GM18511 (cell line): ENCODE data around the gene MGAT4B.

ENCODE experiments used
- ATAC-seq: cut with Tn5 transposase; IDR thresholded peaks from one replicate; pipeline ENCODE4 v1.9.1; 2021; ENCODE audit warnings: mild to moderate bottlenecking, moderate library complexity; ENCODE audit not compliant: unreplicated experiment

MGAT4B gene

DNA sequence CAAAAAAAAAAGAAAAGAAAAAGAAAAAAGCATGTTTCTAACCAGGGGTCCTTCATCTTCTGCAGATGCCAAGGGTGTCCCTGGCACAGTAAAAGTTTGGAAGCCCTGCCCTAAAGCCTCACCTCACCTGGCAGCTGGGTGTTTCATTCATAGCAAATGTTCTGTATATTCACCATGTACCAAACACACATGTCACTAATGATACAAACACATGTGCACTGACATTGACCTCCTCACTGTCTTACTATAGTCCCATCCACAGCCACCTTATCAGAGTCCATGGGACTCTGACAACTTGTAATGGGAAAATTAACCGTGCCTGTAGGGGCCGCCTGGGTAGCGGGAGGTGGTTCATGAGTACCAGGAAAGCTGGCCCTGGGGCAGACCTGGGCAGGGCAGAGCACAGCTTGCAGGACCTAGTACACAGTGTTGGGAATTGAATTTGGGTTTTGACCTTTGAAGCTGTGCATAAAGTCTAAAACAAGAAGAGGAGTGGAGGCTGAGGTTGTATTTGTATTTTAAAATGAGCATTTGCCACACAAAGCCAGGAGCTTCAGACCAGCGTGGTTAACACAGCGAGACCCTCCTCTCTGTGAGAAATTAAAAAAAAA is 6.4 kb upstream of the MGAT4B start:
- ATAC-seq = no peak

DNA sequence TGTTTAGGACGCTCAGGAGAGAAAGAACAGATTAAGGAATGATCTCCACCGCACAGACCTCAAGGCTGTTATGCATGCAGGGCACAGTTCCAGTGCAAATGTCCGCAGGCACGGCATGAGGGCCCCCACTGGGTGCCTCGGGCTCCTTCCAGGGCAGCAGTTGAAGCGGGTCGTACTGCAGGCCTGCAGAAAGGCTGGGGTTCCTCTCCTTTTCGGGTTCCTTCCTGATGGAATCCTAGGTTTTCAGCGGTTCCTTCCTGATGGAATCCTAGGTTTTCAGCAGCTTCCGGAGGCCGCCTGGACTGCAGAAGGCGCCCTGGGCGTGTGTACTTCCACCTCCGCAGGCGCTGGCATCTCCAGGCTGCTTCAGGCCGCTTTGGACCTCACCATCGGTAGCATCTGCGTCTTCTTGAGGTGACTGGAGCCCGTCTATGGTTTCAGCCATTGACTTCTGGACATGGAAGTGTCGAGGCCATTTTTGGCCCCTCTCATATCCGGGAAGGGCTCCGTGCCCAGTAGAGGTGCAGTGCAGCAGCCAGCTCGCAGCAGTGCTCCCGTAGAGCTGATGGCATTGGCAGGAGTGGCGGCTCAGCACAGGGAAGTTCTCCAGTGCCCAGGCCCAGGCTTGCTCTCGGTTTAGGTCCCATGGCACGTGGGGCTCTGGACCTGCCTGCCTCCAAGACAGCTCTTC is 5.6 kb upstream of the MGAT4B start:
- no peak for ATAC-seq

DNA sequence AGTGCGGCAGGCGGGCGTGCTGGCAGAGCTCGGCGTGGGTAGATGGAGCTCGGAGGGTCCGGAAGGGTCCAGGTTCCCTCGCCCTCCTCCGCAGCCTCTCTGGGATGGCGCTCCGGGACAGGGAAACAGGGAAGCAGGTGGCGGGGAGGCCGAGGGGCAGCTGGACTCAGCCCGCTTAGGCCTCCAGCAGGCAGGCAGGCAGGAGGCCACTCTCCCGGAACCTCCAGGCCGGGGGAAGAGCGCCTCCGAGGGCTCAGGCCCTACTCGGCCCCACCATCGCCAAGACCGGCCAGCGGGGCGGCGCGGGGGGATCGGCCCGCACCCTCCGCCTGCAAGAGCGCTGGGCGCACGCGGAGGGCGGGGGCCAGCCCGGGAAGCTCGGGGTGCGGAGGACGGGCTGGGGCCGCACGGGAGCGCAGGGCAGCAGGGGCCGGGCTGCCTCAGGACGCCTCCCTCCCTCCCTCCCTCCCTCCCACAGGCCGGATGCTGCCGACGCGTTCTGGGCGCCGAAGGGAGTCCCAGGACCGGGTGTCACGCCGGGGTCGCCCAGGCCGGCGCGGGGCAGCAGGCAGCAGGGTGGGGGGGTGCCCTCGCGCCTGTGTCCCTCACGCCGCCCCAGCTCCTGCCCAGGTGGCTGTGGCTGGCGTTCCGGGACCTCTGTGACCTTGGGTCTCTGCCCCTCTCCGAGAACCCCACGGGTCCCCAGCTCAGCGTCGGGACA is 977 bp downstream of the MGAT4B start:
- ATAC-seq = peak; percentile 30

DNA sequence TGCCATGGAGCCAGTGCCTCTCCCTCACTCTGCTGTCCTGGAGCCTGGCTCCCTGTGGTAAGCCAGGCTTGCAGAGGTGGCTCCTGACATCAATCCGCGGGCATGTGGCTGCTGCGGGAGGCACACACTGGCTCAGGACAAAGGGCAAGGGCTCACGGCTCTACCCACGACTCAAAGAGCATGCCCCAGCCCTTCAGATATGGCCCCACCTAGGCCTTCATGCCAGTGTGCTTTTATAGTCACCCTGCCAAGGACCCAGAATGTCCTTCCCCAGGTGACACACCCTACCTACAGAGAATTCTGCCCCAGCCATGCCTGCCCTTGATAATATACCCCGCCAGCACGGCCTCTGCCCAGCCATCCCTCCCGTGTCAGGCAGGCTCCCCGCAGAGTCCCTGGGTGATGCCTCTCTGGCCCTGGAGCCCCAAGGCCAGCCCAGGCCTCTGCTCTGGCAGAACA is 1.6 kb downstream of the MGAT4B start:
- ATAC-seq = no peak

DNA sequence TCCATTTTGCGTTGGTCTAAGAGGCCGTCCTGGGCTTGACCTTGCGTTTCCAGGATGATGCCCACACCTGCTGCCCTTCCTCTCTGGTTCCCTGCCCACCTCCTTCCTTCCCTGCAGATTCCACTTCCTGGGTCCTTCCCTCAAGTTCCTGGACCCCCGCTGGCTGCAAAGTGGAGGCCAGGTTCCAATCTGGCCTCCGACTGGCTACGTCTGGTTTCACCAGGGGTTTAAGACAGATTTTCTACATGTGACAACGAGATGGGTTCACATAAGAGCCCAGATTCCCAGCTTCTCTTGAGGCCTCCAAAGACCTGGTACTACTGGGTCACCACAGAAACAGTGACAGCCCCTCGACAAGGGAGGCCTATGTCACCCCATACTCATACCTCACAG is 2.1 kb downstream of the MGAT4B start:
- no peak for ATAC-seq

DNA sequence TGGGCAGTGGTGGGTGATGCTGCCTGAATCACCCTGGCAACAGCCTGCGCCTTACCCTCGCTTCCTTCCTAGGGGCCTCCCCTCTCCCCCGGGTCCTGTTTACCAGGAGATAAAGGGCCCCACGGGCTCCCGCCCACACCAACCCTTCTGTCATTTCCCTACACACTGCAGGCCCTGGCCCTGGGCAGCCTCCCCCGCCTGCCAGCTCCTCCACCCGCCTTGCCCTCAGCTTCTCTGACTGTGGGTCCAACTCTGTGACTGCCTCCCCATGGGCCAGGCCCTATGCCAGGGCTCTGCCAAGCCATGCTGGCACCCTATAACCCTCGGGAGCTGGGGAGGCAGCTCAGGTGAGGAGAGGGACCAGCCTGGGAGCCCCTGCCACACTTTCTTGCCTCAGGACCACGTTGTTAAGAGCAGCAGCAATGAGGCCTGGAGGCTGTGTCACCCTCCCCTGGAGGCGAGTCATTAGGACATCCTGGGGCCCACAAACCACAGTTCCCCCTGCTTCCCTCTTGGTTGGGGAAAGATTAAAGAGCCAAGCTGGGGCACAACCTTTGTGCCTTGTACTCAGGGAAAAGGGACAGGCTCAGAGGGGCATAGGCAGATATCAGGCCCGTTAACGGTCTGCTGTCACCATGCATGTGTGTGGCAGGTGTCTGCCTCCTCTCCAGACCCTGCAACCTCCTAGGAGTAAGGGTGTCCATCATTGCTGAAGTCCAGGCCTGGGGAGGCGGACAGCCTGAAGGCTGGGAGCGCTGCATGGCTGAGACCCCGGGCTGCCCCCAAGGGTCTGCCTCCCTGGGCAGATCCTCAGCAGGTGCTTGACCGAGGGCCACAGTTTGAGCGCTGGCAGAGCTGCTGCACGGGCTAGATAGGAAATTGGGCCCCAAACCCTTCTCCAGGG is 2.8 kb downstream of the MGAT4B start:
- ATAC-seq = no peak

DNA sequence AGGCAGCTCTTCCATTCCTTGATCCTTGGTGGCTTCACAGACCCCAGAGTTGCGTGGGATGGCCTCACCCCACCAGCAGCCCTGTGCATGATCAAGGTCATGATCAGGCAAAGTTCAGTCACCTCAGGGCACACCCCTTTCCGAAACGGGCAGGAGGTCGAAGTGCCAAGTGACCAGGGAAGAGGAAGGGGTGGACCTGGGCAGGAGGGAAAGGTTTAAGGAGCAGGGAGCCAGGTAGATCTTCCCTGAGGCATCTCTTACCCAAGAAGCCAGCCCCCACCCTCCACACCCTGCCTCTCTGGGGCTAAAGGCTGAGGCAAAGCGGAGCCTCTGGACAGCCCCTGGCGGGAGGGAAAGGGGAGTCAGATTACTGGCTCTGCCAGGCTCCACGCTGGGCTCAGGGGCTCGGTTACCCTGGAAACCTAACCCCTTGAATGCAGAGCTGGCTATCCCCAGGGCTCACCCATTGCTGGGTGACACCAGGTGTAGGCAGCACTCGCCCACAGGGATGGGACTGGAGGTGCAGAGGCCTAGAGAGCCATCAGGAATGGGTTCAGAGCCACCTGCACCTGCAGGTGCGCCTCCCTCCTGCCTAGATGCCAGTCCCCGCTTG is 3.6 kb downstream of the MGAT4B start:
- ATAC-seq = no peak

DNA sequence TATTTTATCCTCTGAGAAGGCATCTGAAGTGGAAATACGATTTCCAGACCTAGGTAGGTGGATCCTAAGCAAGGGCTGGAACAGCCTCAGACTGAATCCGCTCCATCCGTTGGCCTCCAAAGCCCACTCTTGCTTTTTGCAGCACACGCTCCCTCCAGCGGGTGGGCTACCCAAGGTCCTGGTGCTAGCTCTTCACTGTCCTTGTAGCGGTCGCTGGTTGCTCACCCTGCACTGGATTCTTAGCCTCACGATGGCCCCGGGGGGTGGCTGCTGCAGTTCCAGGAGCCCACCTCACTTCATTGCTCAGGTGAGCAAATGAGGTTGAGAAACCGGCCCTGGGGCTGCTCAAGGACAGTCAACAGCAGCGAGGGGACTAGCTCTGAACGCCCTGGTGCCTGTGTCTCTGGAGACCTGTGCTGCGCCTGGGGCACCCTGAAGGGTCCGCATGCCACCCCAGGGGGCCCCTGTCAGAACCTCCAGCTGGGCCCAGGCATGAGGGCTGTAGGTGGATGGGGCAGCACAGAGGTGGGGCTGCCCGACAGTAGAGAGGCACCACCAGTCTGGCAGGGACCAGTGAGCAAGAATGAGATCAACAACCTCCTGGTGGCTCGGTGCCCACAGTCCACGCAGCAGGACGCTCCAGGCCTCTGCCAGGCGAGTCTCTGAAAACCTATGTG is 4.3 kb downstream of the MGAT4B start:
- no peak for ATAC-seq

DNA sequence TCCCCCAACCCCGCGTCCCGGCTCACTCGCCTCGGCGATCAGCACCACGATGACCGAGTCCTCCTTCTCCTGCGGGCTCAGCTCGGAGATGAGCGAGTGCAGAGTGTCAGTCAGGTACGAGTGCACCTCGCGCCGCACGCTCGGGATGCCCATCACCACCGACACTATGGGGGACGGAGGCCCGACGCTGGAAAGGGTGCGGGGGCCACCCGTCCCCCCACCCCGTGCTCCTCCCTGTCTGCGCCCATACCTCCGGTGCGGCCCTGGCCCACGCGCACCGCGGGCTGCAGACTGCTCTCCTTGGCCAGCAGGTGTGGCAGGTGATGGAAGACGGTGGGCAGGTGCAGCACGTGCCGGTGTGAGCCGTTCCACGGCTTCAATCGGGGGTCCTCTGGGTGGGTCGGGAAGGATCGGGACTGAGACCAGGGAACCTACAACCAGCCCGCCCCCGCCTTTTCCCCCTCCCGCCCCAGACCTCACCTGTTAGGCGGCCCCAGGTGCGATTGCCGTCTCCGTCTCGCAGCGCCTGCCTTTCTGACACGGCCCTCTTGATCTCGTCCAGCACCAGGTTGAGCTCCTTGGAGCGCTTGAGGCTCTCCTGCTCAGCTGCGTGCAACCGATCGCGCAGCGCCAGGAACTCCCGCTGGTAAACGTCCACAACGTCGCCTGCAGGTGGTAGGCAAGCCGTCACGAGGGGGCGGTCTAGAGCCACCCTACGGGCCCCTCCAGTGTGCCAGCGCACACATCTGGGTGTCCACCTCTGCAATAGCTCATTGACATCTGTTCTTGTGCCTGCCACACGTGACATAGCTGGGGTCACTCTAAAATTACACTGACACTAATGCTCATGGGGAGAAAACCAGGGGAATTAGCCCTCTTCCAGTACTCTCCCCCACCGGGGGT is 5.1 kb downstream of the MGAT4B start:
- peak; percentile 43 for ATAC-seq

DNA sequence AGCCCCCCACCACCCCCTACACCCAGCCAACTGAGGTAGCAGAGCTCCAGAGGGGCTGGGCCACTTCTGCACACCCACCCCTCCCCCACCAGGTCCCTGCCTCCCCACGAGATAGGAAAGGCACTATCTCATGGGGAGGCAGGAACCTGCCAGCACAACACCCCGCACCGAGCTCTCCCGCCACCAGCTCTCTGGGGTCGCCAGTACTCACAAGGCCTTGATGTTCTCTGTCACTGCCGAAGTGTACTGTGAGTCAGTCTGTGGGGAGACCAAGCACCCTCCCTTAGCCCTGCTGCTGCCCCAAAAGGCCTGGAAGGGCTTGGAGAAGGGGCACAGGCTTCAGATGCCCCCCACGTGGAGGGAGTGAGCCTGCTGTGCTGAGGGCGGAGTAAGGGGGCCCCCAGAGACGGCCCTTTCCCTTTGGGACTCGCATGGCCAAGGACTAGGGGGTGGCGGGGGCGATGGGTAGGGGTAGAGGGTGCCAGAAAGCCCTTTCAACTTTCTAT is 5.9 kb downstream of the MGAT4B start:
- no peak for ATAC-seq

DNA sequence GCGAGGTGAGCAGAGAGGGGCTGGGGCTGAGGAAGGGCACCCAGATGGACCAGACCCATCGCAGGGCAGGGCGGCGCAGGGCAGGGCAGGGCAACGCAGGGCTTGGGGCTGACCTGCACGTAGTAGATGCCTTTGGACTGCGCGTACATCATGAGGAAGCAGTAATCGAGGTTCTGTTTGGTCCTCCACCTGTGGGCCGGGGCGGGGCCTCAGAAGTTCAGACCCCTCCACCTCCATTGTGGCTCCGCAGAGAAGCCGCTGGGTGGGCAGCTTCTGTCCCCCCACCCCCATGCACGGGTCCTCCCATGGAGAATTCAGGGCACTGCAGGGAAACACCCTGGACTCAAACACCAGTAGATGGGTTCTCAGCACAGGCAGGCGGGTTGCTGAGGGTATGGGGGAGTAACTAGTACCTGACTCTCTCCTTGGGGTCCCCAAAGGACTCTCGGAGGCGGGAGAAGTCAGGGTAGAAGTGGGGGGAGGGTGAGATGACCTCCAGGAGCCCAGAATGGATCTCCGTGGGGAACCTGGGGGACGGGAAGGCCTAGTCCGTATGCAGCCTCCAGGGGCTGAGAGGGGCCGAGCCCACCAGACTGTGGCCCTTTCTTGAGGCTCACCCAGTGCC is 6.5 kb downstream of the MGAT4B start:
- no peak for ATAC-seq

DNA sequence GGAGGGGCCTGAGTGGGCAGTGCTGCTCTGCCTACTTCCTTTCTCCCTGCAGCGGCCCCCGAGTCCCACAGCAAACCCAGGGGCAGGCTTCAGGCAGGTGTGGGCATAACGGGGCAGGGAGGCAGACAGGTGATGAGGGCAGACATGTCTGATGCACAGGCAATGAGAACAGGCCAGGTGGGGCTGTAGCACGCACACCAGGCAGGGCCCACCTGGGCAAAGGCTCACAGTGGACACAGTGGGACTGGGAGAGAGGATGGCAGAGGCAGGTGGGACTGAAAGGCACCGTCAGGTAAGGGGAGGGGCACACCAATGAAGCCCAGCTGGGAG is 7.1 kb downstream of the MGAT4B start:
- ATAC-seq = no peak

DNA sequence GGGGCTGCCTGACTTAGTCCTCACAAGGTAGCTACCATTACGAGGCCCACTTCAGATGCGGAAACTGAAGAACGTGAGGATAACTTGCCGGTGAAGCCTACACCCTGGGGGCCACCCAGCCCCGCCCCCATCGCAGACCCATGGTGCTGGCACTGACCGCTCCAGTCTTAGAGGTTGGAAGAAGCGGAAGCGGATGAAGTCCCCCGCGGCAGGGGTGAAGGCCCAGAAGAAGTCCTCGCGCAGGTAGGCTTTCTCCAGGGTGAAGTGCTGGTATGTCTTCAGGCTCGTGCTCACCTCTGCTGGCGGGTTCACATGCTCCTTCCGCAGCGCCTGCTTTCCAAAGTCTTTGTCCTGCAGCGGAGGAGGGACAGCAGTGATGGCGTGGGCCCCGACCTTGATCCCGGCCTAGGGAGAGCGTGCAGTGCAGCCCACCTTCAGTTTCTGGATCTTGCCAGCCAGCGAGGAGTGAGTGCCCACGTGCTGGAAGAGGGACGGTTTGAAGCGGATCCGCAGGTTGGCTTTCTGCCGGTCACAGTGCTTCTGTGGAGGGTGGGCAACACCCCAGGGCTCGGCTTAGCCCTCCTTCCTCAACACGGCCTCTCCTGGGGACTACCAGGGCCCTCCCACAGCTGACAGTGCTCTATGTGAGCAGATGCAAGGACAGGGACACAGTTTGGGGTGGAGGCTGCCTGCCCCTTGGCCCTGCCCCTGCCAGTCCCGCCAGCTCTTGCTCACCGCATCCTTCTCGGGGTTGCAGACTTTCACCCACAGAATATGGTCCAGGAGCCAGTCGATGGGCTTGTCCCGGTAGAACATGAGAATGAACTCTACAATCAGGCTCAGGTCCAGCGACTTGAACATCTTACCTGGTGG is 7.7 kb downstream of the MGAT4B start:
- ATAC-seq = no peak

DNA sequence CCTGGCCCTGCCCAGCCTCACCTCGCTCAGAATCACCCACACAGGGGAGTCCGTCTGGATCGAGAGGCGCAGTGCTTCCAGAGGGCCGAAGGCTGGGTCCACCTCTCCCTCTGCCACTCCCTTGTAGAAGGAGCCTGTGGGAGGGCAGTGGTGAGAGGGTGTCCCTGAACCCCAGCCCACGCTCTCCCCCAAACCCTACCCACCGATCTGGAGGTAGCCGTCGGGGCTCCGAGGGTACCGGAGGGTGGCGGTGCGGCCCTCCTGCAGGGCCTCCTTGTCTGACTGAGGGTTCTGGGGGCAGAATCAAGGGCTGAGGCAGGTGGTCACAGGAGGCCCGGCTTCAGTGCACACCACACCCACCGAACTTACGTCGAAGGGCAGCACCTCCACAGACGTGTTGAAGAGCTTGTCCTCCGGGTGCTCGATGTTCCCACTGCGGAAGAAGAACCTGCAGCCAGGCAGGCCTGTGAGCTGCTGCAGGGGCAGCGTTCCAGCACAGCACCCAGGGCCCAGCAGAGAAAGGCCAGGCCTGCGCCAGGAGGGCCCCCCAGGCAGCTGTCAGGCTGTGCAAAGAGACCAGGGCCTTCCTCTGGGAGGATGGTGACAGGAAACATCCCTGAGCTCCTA is 8.4 kb downstream of the MGAT4B start:
- no peak for ATAC-seq

DNA sequence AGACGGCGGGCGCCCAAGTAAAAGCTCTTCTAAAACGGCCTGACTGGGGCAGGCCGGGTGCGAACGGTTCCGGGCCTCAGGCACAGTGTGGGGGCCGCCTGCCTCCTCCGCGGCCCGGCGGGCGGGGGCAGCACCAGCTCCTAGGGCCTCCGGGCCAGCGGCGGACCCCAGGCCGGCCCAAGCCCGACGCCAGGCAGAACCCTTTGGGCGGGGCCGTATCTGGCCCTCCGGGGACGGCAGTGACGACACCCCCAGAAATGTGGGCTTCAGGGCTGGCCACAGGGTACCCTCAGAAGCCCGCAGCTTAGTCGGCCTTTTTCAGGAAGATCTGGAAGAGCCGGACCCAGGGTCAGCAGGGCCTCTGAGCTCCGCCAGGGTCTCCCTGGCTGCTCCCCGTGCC is 8.9 kb downstream of the MGAT4B start:
- ATAC-seq = no peak

DNA sequence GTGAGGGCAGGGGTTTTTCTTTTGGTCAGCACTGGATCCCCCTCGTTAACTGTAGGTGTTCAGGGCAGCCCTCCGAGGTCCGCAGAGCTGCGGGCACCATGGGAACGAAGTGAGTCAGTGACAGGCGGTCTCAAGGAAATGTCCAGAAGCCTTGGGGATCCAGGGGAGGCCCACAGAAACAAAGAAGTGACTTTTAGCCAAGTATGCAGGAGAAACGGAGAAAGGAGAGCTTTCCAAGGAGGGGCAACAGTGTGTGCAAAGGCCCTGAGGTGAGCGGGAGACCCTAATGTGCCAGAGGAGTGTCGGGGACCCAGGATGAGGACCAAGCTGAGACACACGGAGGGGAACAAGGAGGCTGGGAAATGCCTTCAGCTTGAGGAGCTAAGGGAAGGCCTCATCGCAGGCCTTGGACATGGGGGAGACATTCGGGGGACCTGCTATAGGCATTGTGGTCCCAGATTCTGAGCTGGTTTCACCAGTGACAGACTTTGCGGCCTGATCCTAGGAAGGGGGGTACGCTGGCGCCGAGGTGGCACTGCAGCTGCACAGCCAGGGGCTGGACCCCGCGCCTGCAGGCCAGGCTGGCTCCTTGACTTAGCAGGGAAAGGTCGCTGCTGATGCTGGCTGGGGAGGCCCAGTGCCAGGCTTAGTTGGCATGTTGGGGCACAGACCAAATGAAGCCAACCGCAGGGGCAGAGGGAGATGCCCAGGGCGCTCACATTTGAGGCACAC is 9.6 kb downstream of the MGAT4B start:
- no peak for ATAC-seq
